Measurements from ENCODE around the gene CNTNAP3B. TPM values are rescaled to one million over a fixed set of nuclear protein-coding genes. Genes with fewer than 3 reads are reported as not detected.

The CNTNAP3B gene
- total RNA-seq = 39.9 TPM

GRCh38 chr9:42129073-42129729 lies at the start of gene CNTNAP3B:
TSS of gene CNTNAP3B (minus strand) at chr9:42129426. CDS start at chr9:42129094, 332 bp downstream.

Other genes with a start within 250 kb of the CNTNAP3B start
- not detected for gene SPATA31A6, start 54.2 kb upstream of the CNTNAP3B start, total RNA-seq

Measured in camera-type eye (tissue), 1 donor.